DOHH2 (cell line): ENCODE measurements around the gene BPI.

Experiments
- EZH2phosphoT487 ChIP-seq: fragments of 200-600 bp; sonication (generic); IDR thresholded peaks from 2 replicates; pipeline ENCODE4 v1.6.1; 2017; ENCODE audit warnings: borderline replicate concordance, mild to moderate bottlenecking, antibody characterized with exemption, low read length, moderate library complexity, mixed read lengths
- TF ChIP-seq, protein P1 (sequence below): fragments of 200-600 bp; sonication (generic); IDR thresholded peaks from one replicate; pipeline ENCODE4 v1.5.1; 2014; ENCODE audit warnings: antibody characterized with exemption, mild to moderate bottlenecking, low read depth, low read length; ENCODE audit not compliant: poor library complexity, severe bottlenecking

DNA sequence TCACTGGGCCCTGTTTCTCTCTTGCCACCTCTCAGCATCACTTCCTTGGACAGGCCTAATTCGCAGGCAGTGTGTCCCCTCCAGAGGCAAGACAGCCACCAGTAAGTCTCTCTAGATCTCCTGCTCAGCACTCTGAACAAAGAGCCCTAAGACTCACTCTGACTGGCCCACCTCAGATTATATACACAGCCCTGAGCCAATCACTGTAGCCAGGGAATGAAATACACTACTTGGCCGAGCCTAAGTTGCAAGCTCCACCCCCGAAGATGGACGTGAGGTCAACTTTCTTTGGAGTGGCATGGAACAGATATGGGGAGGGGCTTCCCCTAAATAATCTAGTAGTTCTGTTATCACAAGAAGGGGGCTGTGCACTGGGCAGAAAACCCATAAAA is 4.1 kb downstream of the BPI start:
- TF ChIP-seq, protein P1, sequence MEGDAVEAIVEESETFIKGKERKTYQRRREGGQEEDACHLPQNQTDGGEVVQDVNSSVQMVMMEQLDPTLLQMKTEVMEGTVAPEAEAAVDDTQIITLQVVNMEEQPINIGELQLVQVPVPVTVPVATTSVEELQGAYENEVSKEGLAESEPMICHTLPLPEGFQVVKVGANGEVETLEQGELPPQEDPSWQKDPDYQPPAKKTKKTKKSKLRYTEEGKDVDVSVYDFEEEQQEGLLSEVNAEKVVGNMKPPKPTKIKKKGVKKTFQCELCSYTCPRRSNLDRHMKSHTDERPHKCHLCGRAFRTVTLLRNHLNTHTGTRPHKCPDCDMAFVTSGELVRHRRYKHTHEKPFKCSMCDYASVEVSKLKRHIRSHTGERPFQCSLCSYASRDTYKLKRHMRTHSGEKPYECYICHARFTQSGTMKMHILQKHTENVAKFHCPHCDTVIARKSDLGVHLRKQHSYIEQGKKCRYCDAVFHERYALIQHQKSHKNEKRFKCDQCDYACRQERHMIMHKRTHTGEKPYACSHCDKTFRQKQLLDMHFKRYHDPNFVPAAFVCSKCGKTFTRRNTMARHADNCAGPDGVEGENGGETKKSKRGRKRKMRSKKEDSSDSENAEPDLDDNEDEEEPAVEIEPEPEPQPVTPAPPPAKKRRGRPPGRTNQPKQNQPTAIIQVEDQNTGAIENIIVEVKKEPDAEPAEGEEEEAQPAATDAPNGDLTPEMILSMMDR, result no peak
- no peak for TF ChIP-seq EZH2phosphoT487
